Calu3 (cell line): ENCODE results near the gene SLC26A5. TPM values are rescaled to one million over a fixed set of nuclear protein-coding genes. Genes with fewer than 3 reads are reported as not detected.
"Not testable (repeated sequence)": the region's sequence is repeated elsewhere in the genome, so short reads cannot be mapped to it uniquely, and the experiment has no call there.

Source experiments
- BruUV-seq: library from RNA; stranded (reverse); fragments of 400-500 nt; replicated peaks from 2 replicates; lab custom pipeline; 2021; lab: Mats Ljungman, UMichigan
- CTCF ChIA-PET: fragments of 300-600 bp; sonication (Branson Sonifier 250); formaldehyde crosslinking; loops from one replicate; lab custom pipeline; 2022; ENCODE audit warnings: antibody characterized with exemption; lab: Charles Lee
- DNase-seq: peaks from one replicate; pipeline ENCODE4 v3.0.0; 2022
- H3K27ac Mint-ChIP-seq: one replicate; pipeline ENCODE4 v1.8.0; 2022; ENCODE audit warnings: mixed read lengths; ENCODE audit not compliant: unreplicated experiment
- H3K27me3 Mint-ChIP-seq: one replicate; pipeline ENCODE4 v1.8.0; 2022; ENCODE audit warnings: mixed read lengths; ENCODE audit not compliant: unreplicated experiment
- H3K36me3 Mint-ChIP-seq: one replicate; pipeline ENCODE4 v1.8.0; 2022; ENCODE audit warnings: mild to moderate bottlenecking, moderate library complexity, mixed read lengths; ENCODE audit not compliant: insufficient read depth, unreplicated experiment
- H3K4me1 Mint-ChIP-seq: one replicate; pipeline ENCODE4 v1.8.0; 2022; ENCODE audit warnings: mild to moderate bottlenecking, low read depth, mixed read lengths; ENCODE audit not compliant: unreplicated experiment
- H3K4me3 Mint-ChIP-seq: one replicate; pipeline ENCODE4 v1.8.0; 2022; ENCODE audit warnings: mild to moderate bottlenecking, low read depth, moderate library complexity, mixed read lengths; ENCODE audit not compliant: unreplicated experiment
- H3K9me3 Mint-ChIP-seq: one replicate; pipeline ENCODE4 v1.8.0; 2022; ENCODE audit warnings: low read depth, mixed read lengths; ENCODE audit not compliant: unreplicated experiment
- intact Hi-C: fragments of 100-400 bp; cut with micrococcal nuclease; formaldehyde crosslinking; loops from one replicate; pipeline ENCODE4 v1.10.0; 2022; ENCODE audit not compliant: unreplicated experiment
- total RNA-seq: library from RNA; stranded (reverse); gene quantifications from 2 replicates; pipeline ENCODE4 v1.2.3, GENCODE V29; 2022
- TF ChIP-seq, protein P1 (sequence below): fragments of 200-600 bp; IDR thresholded peaks from one replicate; pipeline ENCODE4 v1.8.0; 2022; ENCODE audit warnings: antibody characterized with exemption; ENCODE audit not compliant: unreplicated experiment

SLC26A5 gene
- total RNA-seq, 1 experiment from 2014 or later = not detected

GRCh38 chr7:103413407-103413806 lies 32.6 kb downstream of the SLC26A5 start:
- Mint-ChIP-seq H3K9me3 (no peaks in the 10 kb centered on the region), H3K36me3 (no peaks in the 10 kb centered on the region), H3K4me3 (no peak overlapping the region), H3K4me1 (no peaks in the 10 kb centered on the region), H3K27ac (no peak overlapping the region), H3K27me3 (peaks cover 38% of the 10 kb centered on the region)
- BruUV-seq = no TSS peak
- DNase-seq = no peak
- TF ChIP-seq, protein P1, sequence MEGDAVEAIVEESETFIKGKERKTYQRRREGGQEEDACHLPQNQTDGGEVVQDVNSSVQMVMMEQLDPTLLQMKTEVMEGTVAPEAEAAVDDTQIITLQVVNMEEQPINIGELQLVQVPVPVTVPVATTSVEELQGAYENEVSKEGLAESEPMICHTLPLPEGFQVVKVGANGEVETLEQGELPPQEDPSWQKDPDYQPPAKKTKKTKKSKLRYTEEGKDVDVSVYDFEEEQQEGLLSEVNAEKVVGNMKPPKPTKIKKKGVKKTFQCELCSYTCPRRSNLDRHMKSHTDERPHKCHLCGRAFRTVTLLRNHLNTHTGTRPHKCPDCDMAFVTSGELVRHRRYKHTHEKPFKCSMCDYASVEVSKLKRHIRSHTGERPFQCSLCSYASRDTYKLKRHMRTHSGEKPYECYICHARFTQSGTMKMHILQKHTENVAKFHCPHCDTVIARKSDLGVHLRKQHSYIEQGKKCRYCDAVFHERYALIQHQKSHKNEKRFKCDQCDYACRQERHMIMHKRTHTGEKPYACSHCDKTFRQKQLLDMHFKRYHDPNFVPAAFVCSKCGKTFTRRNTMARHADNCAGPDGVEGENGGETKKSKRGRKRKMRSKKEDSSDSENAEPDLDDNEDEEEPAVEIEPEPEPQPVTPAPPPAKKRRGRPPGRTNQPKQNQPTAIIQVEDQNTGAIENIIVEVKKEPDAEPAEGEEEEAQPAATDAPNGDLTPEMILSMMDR = no peak
- intact Hi-C loops = no loop called here
- CTCF ChIA-PET = no interaction called here

- Mint-ChIP-seq H3K4me3 (no peak overlapping the region), H3K27ac (no peak overlapping the region), H3K36me3 (no peaks in the 10 kb centered on the region), H3K4me1 (no peaks in the 10 kb centered on the region), H3K9me3 (no peaks in the 10 kb centered on the region), H3K27me3 (peaks cover 28% of the 10 kb centered on the region)
- CTCF ChIA-PET = no interaction called here
- TF ChIP-seq, protein P1 = no peak
- BruUV-seq = no TSS peak
- intact Hi-C loops = no loop called here
- DNase-seq = no peak
Measured at GRCh38 chr7:103412151-103412550, 33.9 kb downstream of the SLC26A5 start.

GRCh38 chr7:103405789-103406613 lies 40.0 kb downstream of the SLC26A5 start:
- peaks cover 31% of the 10 kb centered on the region for H3K27me3 Mint-ChIP-seq
- BruUV-seq, H3K4me3 Mint-ChIP-seq, H3K36me3 Mint-ChIP-seq, CTCF ChIA-PET, intact Hi-C loops, H3K9me3 Mint-ChIP-seq, H3K27ac Mint-ChIP-seq, H3K4me1 Mint-ChIP-seq, DNase-seq: not testable (repeated sequence)

- H3K27ac Mint-ChIP-seq, CTCF ChIA-PET, H3K9me3 Mint-ChIP-seq, H3K36me3 Mint-ChIP-seq, DNase-seq, H3K4me1 Mint-ChIP-seq, intact Hi-C loops, BruUV-seq, H3K4me3 Mint-ChIP-seq: not testable (repeated sequence)
- peaks cover 23% of the 10 kb centered on the region for H3K27me3 Mint-ChIP-seq
Measured at GRCh38 chr7:103399687-103400086, 46.3 kb downstream of the SLC26A5 start.

DNA sequence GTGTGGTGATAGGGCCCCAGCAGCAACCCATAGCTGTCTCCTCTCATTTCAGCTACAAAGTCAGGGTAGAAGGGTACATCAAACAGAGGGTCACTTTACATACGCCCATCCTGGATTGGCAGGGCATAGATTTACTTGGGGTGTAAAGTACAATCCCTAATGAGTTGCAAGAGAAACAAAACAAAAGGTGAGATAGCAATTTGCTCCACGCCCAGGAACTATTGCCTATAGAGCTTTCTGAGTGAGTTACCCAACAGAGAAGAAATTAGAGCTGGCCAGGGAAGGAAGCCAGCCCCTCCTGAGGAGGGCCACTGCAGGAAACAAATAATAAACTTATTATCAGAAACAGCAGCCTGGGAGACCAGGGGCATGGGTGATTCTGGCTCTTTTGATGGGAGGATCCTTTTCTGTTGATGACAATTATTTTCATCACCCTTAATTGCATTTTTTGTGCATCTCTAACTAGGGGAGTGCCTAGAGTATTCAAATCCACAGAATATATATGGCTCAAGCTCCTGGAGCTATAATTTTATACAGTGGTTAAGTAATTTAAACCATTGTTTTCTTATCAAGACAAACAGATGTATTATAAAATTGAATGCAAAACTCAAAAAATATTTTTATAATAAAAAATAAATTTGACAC lies 47.4 kb downstream of the SLC26A5 start:
- H3K4me1 Mint-ChIP-seq = no peaks in the 10 kb centered on the region
- H3K4me3 Mint-ChIP-seq = no peak overlapping the region
- intact Hi-C loops = no loop called here
- H3K27ac Mint-ChIP-seq = no peak overlapping the region
- H3K36me3 Mint-ChIP-seq = no peaks in the 10 kb centered on the region
- no peaks in the 10 kb centered on the region for H3K9me3 Mint-ChIP-seq
- CTCF ChIA-PET = interaction anchor here (1.1 kb wide), 1 partner anchor 20 kb away, joined by 3 read pairs; no protein-coding TSS in a partner anchor
- TF ChIP-seq, protein P1 = no peak
- peaks cover 14% of the 10 kb centered on the region for H3K27me3 Mint-ChIP-seq
- BruUV-seq = no TSS peak
- no peak for DNase-seq
